ENCODE data around the gene IL1RAPL1. TPM values are rescaled to one million over a fixed set of nuclear protein-coding genes. Genes with fewer than 3 reads are reported as not detected.

The IL1RAPL1 gene
- total and polyA plus RNA-seq, 9 of the 15 experiments (the other 6 are each of a cell fraction or from before 2014, with no cell fraction given), result 0.04 to 0.07 (median 0.04) TPM; not detected in 6

DNA sequence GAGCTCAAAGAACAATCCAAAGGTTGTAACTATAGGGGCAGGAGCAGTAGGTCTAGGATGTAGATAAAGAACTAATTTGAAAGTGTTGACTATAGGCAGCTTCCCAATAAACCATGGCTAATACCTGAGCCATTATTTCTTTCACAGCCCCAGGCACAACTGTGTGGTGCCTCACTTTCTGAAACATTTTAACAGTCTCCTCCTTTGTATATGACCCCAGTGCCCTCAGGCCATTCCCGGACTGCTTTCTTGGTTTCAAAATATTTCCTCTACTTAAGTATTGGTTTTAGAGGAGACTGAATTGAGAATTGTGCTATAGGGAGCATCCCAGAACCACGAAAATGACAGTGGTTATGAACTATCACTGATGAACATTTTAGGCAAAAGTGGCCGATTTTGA is 728.7 kb downstream of the IL1RAPL1 start:
- Histone ChIP-seq H3K36me3 (ENCODE audit: control insufficient read depth, insufficient read depth, low read length) (no peaks in the 10 kb centered on the region), H4K20me1 (replicated peaks; ENCODE audit: control insufficient read depth, insufficient read depth, low read length) (no peaks in the 10 kb centered on the region), H3K4me3 (no peak overlapping the region), H3K9me1 (ENCODE audit: control insufficient read depth, insufficient read depth, low read length) (no peaks in the 10 kb centered on the region), H3K27ac (ENCODE audit: extremely low read depth, low read depth, low read length) (no peak overlapping the region), H3K27me3 (ENCODE audit: control insufficient read depth in 2 of 2, insufficient read depth in 2 of 2, low read length in 2 of 2) (no peaks in the 10 kb centered on the region), H3K9ac (ENCODE audit: insufficient read depth in 1 of 2, low read depth in 2 of 2, low read length in 2 of 2) (no peak overlapping the region), H3K79me2 (ENCODE audit: control insufficient read depth, insufficient read depth, low read length) (no peaks in the 10 kb centered on the region), H3K9me3 (replicated peaks; ENCODE audit: control insufficient read depth, insufficient read depth, low read depth, low read length) (no peaks in the 10 kb centered on the region), H3K4me2 (ENCODE audit: insufficient read depth, low read length) (no peak overlapping the region), H3K4me1 (replicated peaks in 1 of 2; ENCODE audit: control insufficient read depth in 2 of 2, insufficient read depth in 2 of 2, low read length in 2 of 2) (no peaks in the 10 kb centered on the region), H2AFZ (ENCODE audit: low read depth, low read length) (no peak overlapping the region)
- no peak for FAIRE-seq
- no TSS peak for BruUV-seq (replicated peaks)
- intact Hi-C loops (cut with micrococcal nuclease), result no loop called here
- TF ChIP-seq FOXA1 (IDR thresholded peaks at IDR 0.05; ENCODE audit: borderline replicate concordance), result no peak
- no peak for TF ChIP-seq KDM1A (IDR thresholded peaks at IDR 0.05)
- no peak for TF ChIP-seq ZNF41 (CRISPR knock-in tag; conservative IDR thresholded peaks at IDR 0.05)
- TF ChIP-seq CBFA2T3 (IDR thresholded peaks at IDR 0.05), result no peak
- no peak for TF ChIP-seq BDP1 (IDR thresholded peaks at IDR 0.05; ENCODE audit: insufficient read depth, insufficient read length)
- TF ChIP-seq ZNF140 (CRISPR knock-in tag; IDR thresholded peaks at IDR 0.05), result no peak
- TF ChIP-seq HNRNPUL1 (IDR thresholded peaks at IDR 0.05; ENCODE audit: low read length), result no peak
- TF ChIP-seq, protein P1, sequence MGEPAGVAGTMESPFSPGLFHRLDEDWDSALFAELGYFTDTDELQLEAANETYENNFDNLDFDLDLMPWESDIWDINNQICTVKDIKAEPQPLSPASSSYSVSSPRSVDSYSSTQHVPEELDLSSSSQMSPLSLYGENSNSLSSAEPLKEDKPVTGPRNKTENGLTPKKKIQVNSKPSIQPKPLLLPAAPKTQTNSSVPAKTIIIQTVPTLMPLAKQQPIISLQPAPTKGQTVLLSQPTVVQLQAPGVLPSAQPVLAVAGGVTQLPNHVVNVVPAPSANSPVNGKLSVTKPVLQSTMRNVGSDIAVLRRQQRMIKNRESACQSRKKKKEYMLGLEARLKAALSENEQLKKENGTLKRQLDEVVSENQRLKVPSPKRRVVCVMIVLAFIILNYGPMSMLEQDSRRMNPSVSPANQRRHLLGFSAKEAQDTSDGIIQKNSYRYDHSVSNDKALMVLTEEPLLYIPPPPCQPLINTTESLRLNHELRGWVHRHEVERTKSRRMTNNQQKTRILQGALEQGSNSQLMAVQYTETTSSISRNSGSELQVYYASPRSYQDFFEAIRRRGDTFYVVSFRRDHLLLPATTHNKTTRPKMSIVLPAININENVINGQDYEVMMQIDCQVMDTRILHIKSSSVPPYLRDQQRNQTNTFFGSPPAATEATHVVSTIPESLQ (CRISPR knock-in tag; IDR thresholded peaks at IDR 0.05), result no peak
- in situ Hi-C loops (cut with MboI), result no loop called here
- CTCF ChIA-PET (ENCODE audit: low intra/inter-chr PET ratio), result no interaction called here
- ATAC-seq, result no peak
- WGBS (ENCODE audit: insufficient coverage, low coverage, missing lambda C conversion rate), result 0% methylated on average over 2 of the region's 3 CpGs
- DNase-seq (ENCODE audit: extremely low read depth in 1 of 4, low spot score in 3 of 4), result no peak
- POLR2A ChIA-PET, result interaction anchor here (0.6 kb wide), 1 partner anchor 31 kb away, joined by 3 read pairs; no protein-coding TSS in a partner anchor

Measured in K562 (cell line).